Keratinocyte (primary cell): Measurements from ENCODE around the gene CAPN14. TPM values are rescaled to one million over a fixed set of nuclear protein-coding genes. Genes with fewer than 3 reads are reported as not detected.

Experiments
- DNase-seq: peaks from one replicate; pipeline ENCODE4 v3.0.0-alpha.2; 2011; ENCODE audit warnings: low read depth, missing footprints, low spot score
- FAIRE-seq: peaks from 2 replicates; lab custom pipeline; 2011; peaks lifted over from hg19 to GRCh38; lab: Jason Lieb, UNC
- H2AFZ ChIP-seq: 2 replicates; pipeline ENCODE4 v1.6.0; 2012; ENCODE audit warnings: low read length, control low read depth, inconsistent platforms; ENCODE audit not compliant: control insufficient read depth
- H3K27ac ChIP-seq: 2 replicates; pipeline ENCODE4 v1.5.1; 2011; ENCODE audit warnings: low read length; ENCODE audit not compliant: control insufficient read depth, insufficient read depth
- H3K27me3 ChIP-seq: 3 replicates; pipeline ENCODE4 v1.6.0; 2011; ENCODE audit warnings: low read length; ENCODE audit not compliant: control insufficient read depth, insufficient read depth; ENCODE audit errors: extremely low read depth
- H3K36me3 ChIP-seq, 2 experiments: 2 replicates in 1 of 2; 3 replicates in 1 of 2; pipeline ENCODE4 v1.5.1; 2011; ENCODE audit warnings: low read length in 2 of 2, mild to moderate bottlenecking in 1 of 2; ENCODE audit not compliant: control insufficient read depth in 2 of 2, insufficient read depth in 2 of 2; ENCODE audit errors: extremely low read depth in 1 of 2
- H3K4me1 ChIP-seq: 3 replicates; pipeline ENCODE4 v1.5.1; 2011; ENCODE audit warnings: low read length; ENCODE audit not compliant: control insufficient read depth, insufficient read depth; ENCODE audit errors: extremely low read depth
- H3K4me2 ChIP-seq: 3 replicates; pipeline ENCODE4 v1.6.0; 2011; ENCODE audit warnings: low read depth, low read length; ENCODE audit not compliant: control insufficient read depth, insufficient read depth; ENCODE audit errors: extremely low read depth
- H3K4me3 ChIP-seq, 3 experiments: fragments of 200-600 bp in 1 of 3; sonication (generic) in 1 of 3; 2 replicates in 2 of 3; 3 replicates in 1 of 3; pipeline ENCODE4 v1.5.1; 2011 to 2016; ENCODE audit warnings: low read length in 3 of 3, mild to moderate bottlenecking in 3 of 3, control low read depth in 2 of 3, inconsistent platforms in 1 of 3, low read depth in 1 of 3, mixed read lengths in 1 of 3, mixed run types in 1 of 3, moderate library complexity in 1 of 3; ENCODE audit not compliant: control insufficient read depth in 2 of 3, insufficient read depth in 2 of 3; ENCODE audit errors: extremely low read depth in 1 of 3
- H3K79me2 ChIP-seq: 2 replicates; pipeline ENCODE4 v1.6.0; 2012; ENCODE audit warnings: low read length; ENCODE audit not compliant: control insufficient read depth, insufficient read depth
- H3K9ac ChIP-seq: 3 replicates; pipeline ENCODE4 v1.6.0; 2011; ENCODE audit warnings: low read length; ENCODE audit not compliant: control insufficient read depth, insufficient read depth; ENCODE audit errors: extremely low read depth
- H3K9me1 ChIP-seq: 3 replicates; pipeline ENCODE4 v1.6.0; 2011; ENCODE audit warnings: low read length; ENCODE audit not compliant: control insufficient read depth, insufficient read depth; ENCODE audit errors: extremely low read depth
- H3K9me3 ChIP-seq: 2 replicates; pipeline ENCODE4 v1.5.1; 2012; ENCODE audit warnings: low read depth, low read length; ENCODE audit not compliant: control insufficient read depth
- H4K20me1 ChIP-seq: 3 replicates; pipeline ENCODE4 v1.6.0; 2011; ENCODE audit warnings: low read length; ENCODE audit not compliant: control insufficient read depth, insufficient read depth; ENCODE audit errors: extremely low read depth
- CTCF ChIP-seq, 3 experiments: IDR thresholded peaks in 1 of 3; conservative IDR thresholded peaks in 1 of 3; optimal IDR thresholded peaks in 1 of 3; 2 replicates in 2 of 3; 3 replicates in 1 of 3; pipeline versions ENCODE3 to v1.5.1; 2011; ENCODE audit warnings: low read length in 3 of 3, mild to moderate bottlenecking in 3 of 3, moderate library complexity in 2 of 3, control low read depth in 1 of 3, inconsistent platforms in 1 of 3; ENCODE audit not compliant: insufficient read depth in 2 of 3; ENCODE audit errors: extremely low read depth in 1 of 3
- EZH2 ChIP-seq: IDR thresholded peaks from one replicate; pipeline ENCODE4 v1.6.1; 2012; ENCODE audit warnings: inconsistent platforms, mild to moderate bottlenecking, low read length, moderate library complexity
- dilution Hi-C: fragments of 300-500 bp; cut with MboI; formaldehyde crosslinking; loops from one replicate; pipeline ENCODE4 v1.7.0; 2020; ENCODE audit warnings: low sequenced_read_pairs; ENCODE audit not compliant: extremely low pct_ligation_motif_present
- polyA plus RNA-seq, 5 experiments: library from polyadenylated mRNA; depleted of rRNA in 3 of 5; stranded (reverse) in 3 of 5; stranded (forward) in 1 of 5; unstranded in 1 of 5; fragments of >200 nt; gene quantifications; 1 replicate in 1 of 5; 2 replicates in 3 of 5; 3 replicates in 1 of 5; pipeline versions ENCODE4 v1.2.1 to v1.2.3, GENCODE V29; 2011 to 2012; ENCODE audit warnings: missing spikeins in 2 of 5, low read depth in 1 of 5, low replicate concordance in 1 of 5

CAPN14 gene
- polyA plus RNA-seq, 1 donor (not counting 4 experiments of a cell fraction or from before 2014, with no cell fraction given) = 1.1 TPM

GRCh38 chr2:31238906-31239592 lies 21.7 kb upstream of the CAPN14 start:
- no peak overlapping the region for H3K27ac ChIP-seq
- H2AFZ ChIP-seq = no peak overlapping the region
- no peaks in the 10 kb centered on the region for H3K79me2 ChIP-seq
- H4K20me1 ChIP-seq = no peaks in the 10 kb centered on the region
- no peaks in the 10 kb centered on the region for H3K9me1 ChIP-seq
- no peak overlapping the region for H3K9ac ChIP-seq
- no peaks in the 10 kb centered on the region for H3K9me3 ChIP-seq
- dilution Hi-C loops = no loop called here
- peaks cover 13% of the 10 kb centered on the region for H3K4me1 ChIP-seq
- H3K4me3 ChIP-seq = no peak overlapping the region
- no peak for DNase-seq
- FAIRE-seq = peak; percentile 41
- H3K36me3 ChIP-seq = no peaks in the 10 kb centered on the region
- no peak for TF ChIP-seq CTCF (optimal IDR thresholded peaks at IDR 0.05 in 1 of 3, IDR thresholded peaks at IDR 0.05 in 1 of 3, conservative IDR thresholded peaks at IDR 0.05 in 1 of 3; ENCODE audit: extremely low read depth in 1 of 3, insufficient read depth in 2 of 3, low read length in 3 of 3)
- TF ChIP-seq EZH2 = no peak
- no peaks in the 10 kb centered on the region for H3K27me3 ChIP-seq
- H3K4me2 ChIP-seq = peak overlapping the region; percentile 0

- TF ChIP-seq CTCF (optimal IDR thresholded peaks at IDR 0.05 in 1 of 3, IDR thresholded peaks at IDR 0.05 in 1 of 3, conservative IDR thresholded peaks at IDR 0.05 in 1 of 3; ENCODE audit: extremely low read depth in 1 of 3, insufficient read depth in 2 of 3, low read length in 3 of 3) = no peak
- no peak for TF ChIP-seq EZH2
- Histone ChIP-seq H3K9me1 (no peaks in the 10 kb centered on the region), H3K4me3 (no peak overlapping the region), H2AFZ (no peak overlapping the region), H3K36me3 (no peaks in the 10 kb centered on the region), H3K79me2 (no peaks in the 10 kb centered on the region), H3K9ac (no peak overlapping the region), H3K4me1 (peaks cover 19% of the 10 kb centered on the region), H3K4me2 (no peak overlapping the region), H4K20me1 (no peaks in the 10 kb centered on the region), H3K27ac (no peak overlapping the region), H3K27me3 (no peaks in the 10 kb centered on the region), H3K9me3 (no peaks in the 10 kb centered on the region)
- FAIRE-seq (no peak), DNase-seq (no peak)
- dilution Hi-C loops = no loop called here
Measured at GRCh38 chr2:31238126-31238905, 21.0 kb upstream of the CAPN14 start.
